CD14-positive monocyte (primary cell): ENCODE results near the gene SLC7A5. TPM values are rescaled to one million over a fixed set of nuclear protein-coding genes. Genes with fewer than 3 reads are reported as not detected.

Source experiments
- DNase-seq, 3 donors: peaks; one replicate each; pipeline ENCODE4 v3.0.0-alpha.2; 2011 to 2022
- H2AFZ ChIP-seq: 2 replicates; pipeline ENCODE4 v1.6.0; 2012; ENCODE audit warnings: mild to moderate bottlenecking, low read depth, low read length, inconsistent platforms; ENCODE audit not compliant: insufficient read depth, poor library complexity, severe bottlenecking
- H3K27ac ChIP-seq, 2 donors: 1 replicate in 1 of 2; 2 replicates in 1 of 2; pipeline ENCODE4 v1.5.1; 2012 to 2013; ENCODE audit warnings: low read length in 2 of 2, control low read depth in 1 of 2, inconsistent platforms in 1 of 2, low read depth in 1 of 2, mild to moderate bottlenecking in 1 of 2
- H3K27me3 ChIP-seq, 2 donors: one replicate each; pipeline versions ENCODE4 v1.6.0 to v1.6.1; 2011 to 2013; ENCODE audit warnings: low read length in 2 of 2; ENCODE audit not compliant: control insufficient read depth in 2 of 2, insufficient read depth in 2 of 2
- H3K36me3 ChIP-seq, 2 donors: replicated peaks in 1 of 2; 1 replicate in 1 of 2; 2 replicates in 1 of 2; pipeline versions ENCODE4 v1.5.1 to v1.6.1; 2012 to 2013; ENCODE audit warnings: low read length in 2 of 2, control low read depth in 1 of 2, inconsistent platforms in 1 of 2, mild to moderate bottlenecking in 1 of 2; ENCODE audit not compliant: insufficient read depth in 2 of 2, control insufficient read depth in 1 of 2
- H3K4me1 ChIP-seq, 2 donors: 1 replicate in 1 of 2; 2 replicates in 1 of 2; pipeline versions ENCODE4 v1.5.1 to v1.6.1; 2012 to 2013; ENCODE audit warnings: low read length in 2 of 2, control low read depth in 1 of 2, inconsistent platforms in 1 of 2, mild to moderate bottlenecking in 1 of 2, moderate library complexity in 1 of 2; ENCODE audit not compliant: insufficient read depth in 2 of 2, control insufficient read depth in 1 of 2
- H3K4me2 ChIP-seq: replicated peaks from 2 replicates; pipeline ENCODE3; 2012; ENCODE audit warnings: low read length, moderate library complexity, mild to moderate bottlenecking; ENCODE audit not compliant: poor library complexity, severe bottlenecking; ENCODE audit errors: extremely low read depth
- H3K4me3 ChIP-seq, 3 experiments: fragments of 200-600 bp in 1 of 3; sonication (generic) in 1 of 3; replicated peaks in 1 of 3; 1 replicate in 2 of 3; 2 replicates in 1 of 3; pipeline ENCODE4 v1.5.1; 2011 to 2013; ENCODE audit warnings: low read length in 3 of 3, mild to moderate bottlenecking in 3 of 3, control low read depth in 2 of 3, low read depth in 2 of 3, inconsistent platforms in 1 of 3, moderate library complexity in 1 of 3
- H3K79me2 ChIP-seq: 2 replicates; pipeline ENCODE4 v1.6.0; 2012; ENCODE audit warnings: mild to moderate bottlenecking, control low read depth, inconsistent platforms, low read length, moderate library complexity; ENCODE audit not compliant: insufficient read depth
- H3K9ac ChIP-seq: 2 replicates; pipeline ENCODE4 v1.6.0; 2017; ENCODE audit warnings: low read length, mild to moderate bottlenecking; ENCODE audit not compliant: insufficient read depth, poor library complexity, severe bottlenecking
- H3K9me3 ChIP-seq, 2 donors: replicated peaks in 1 of 2; 1 replicate in 1 of 2; 2 replicates in 1 of 2; pipeline versions ENCODE4 v1.5.1 to v1.6.1; 2012 to 2013; ENCODE audit warnings: low read length in 2 of 2, control low read depth in 1 of 2; ENCODE audit not compliant: control insufficient read depth in 1 of 2, insufficient read depth in 1 of 2
- H4K20me1 ChIP-seq: 2 replicates; pipeline ENCODE4 v1.6.0; 2012; ENCODE audit warnings: mild to moderate bottlenecking, low read length, control low read depth, moderate library complexity; ENCODE audit not compliant: insufficient read depth
- H3K27ac Mint-ChIP-seq, 7 donors: one replicate each; pipeline ENCODE4 v1.8.0; 2020; ENCODE audit warnings: mild to moderate bottlenecking in 7 of 7, mixed read lengths in 7 of 7, moderate library complexity in 6 of 7, inconsistent platforms in 2 of 7
- H3K27me3 Mint-ChIP-seq, 3 donors: one replicate each; pipeline ENCODE4 v1.8.0; 2021 to 2022; ENCODE audit warnings: low read depth in 3 of 3, mild to moderate bottlenecking in 3 of 3, mixed read lengths in 3 of 3, moderate library complexity in 3 of 3, inconsistent platforms in 1 of 3
- H3K36me3 Mint-ChIP-seq, 2 donors: one replicate each; pipeline ENCODE4 v1.8.0; 2020; ENCODE audit warnings: mixed read lengths in 2 of 2, inconsistent platforms in 1 of 2, mild to moderate bottlenecking in 1 of 2
- H3K4me1 Mint-ChIP-seq: one replicate; pipeline ENCODE4 v1.8.0; 2020; ENCODE audit warnings: mild to moderate bottlenecking, mixed read lengths
- H3K4me3 Mint-ChIP-seq, 2 donors: one replicate each; pipeline ENCODE4 v1.8.0; 2020; ENCODE audit warnings: mild to moderate bottlenecking in 2 of 2, mixed read lengths in 2 of 2, moderate library complexity in 1 of 2
- H3K9me3 Mint-ChIP-seq, 7 donors: one replicate each; pipeline ENCODE4 v1.8.0; 2020 to 2022; ENCODE audit warnings: mixed read lengths in 7 of 7, mild to moderate bottlenecking in 6 of 7, moderate library complexity in 6 of 7, inconsistent platforms in 2 of 7
- CTCF ChIP-seq: fragments of 200-600 bp; IDR thresholded peaks from one replicate; pipeline ENCODE4 v1.8.0; 2022; ENCODE audit warnings: antibody characterized with exemption, mild to moderate bottlenecking
- WGBS: methylation state at CpG from one replicate; pipeline ENCODE4 v1.1.5; 2013; ENCODE audit warnings: missing lambda C conversion rate; ENCODE audit not compliant: insufficient coverage; 5-methylcytosine and 5-hydroxymethylcytosine counted together
- intact Hi-C, 2 donors: fragments of 100-400 bp; cut with micrococcal nuclease; formaldehyde crosslinking; loops; one replicate each; pipeline versions ENCODE4 v1.15.0 to v1.15.1; 2023
- polyA plus RNA-seq, 3 donors: library from polyadenylated mRNA; depleted of rRNA in 1 of 3; unstranded in 2 of 3; stranded (reverse) in 1 of 3; fragments of 300-500 nt in 2 of 3; fragments of >200 nt in 1 of 3; fragmentation: Illumina TruSeq in 2 of 3; gene quantifications; 1 replicate in 2 of 3; 2 replicates in 1 of 3; pipeline ENCODE4 v1.2.3, GENCODE V29; 2012 to 2021

SLC7A5 gene
- polyA plus RNA-seq, 3 donors, result 0.40 to 5.8 (median 1.1) TPM

GRCh38 chr16:87809150-87809902, 60.0 kb downstream of the SLC7A5 start:
- Mint-ChIP-seq H3K27ac (no peak overlapping the region), H3K27me3 (peaks cover 0 to 6% (median 5%) of the 10 kb centered on the region in 3 donors), H3K9me3 (no peaks in the 10 kb centered on the region), H3K4me3 (peak overlapping the region in 1 of 2 donors; percentile 21), H3K4me1 (peaks cover 33% of the 10 kb centered on the region), H3K36me3 (peaks cover 0 to 2% of the 10 kb centered on the region in 2 donors)
- no peaks in the 10 kb centered on the region for H3K36me3 ChIP-seq
- 34% methylated on average over 15 of the region's 15 CpGs for WGBS
- H3K79me2 ChIP-seq, result no peaks in the 10 kb centered on the region
- DNase-seq, result no peak
- no peak overlapping the region for H3K27ac ChIP-seq
- H3K4me2 ChIP-seq, result no peak overlapping the region
- H3K27me3 ChIP-seq, result no peaks in the 10 kb centered on the region
- no peaks in the 10 kb centered on the region for H3K9me3 ChIP-seq
- no peak overlapping the region for H3K9ac ChIP-seq
- H4K20me1 ChIP-seq, result no peaks in the 10 kb centered on the region
- no peak for TF ChIP-seq CTCF
- peaks cover 27 to 34% of the 10 kb centered on the region in 2 donors for H3K4me1 ChIP-seq
- intact Hi-C loops, result no loop called here
- no peak overlapping the region for H3K4me3 ChIP-seq
- H2AFZ ChIP-seq, result peak overlapping the region; percentile 59

GRCh38 chr16:87808108-87808507, 61.2 kb downstream of the SLC7A5 start:
- H3K36me3 Mint-ChIP-seq, result peaks cover 0 to 2% of the 10 kb centered on the region in 2 donors
- H3K4me3 Mint-ChIP-seq, result no peak overlapping the region
- H3K9me3 Mint-ChIP-seq, result no peaks in the 10 kb centered on the region
- Histone ChIP-seq H3K9ac (no peak overlapping the region), H3K4me3 (no peak overlapping the region), H3K4me1 (peaks cover 27 to 34% of the 10 kb centered on the region in 2 donors), H3K4me2 (no peak overlapping the region), H3K27ac (no peak overlapping the region), H3K79me2 (no peaks in the 10 kb centered on the region), H3K27me3 (no peaks in the 10 kb centered on the region), H3K9me3 (no peaks in the 10 kb centered on the region), H3K36me3 (no peaks in the 10 kb centered on the region), H2AFZ (no peak overlapping the region), H4K20me1 (no peaks in the 10 kb centered on the region)
- H3K27me3 Mint-ChIP-seq, result peaks cover 0 to 6% (median 5%) of the 10 kb centered on the region in 3 donors
- WGBS, result 96% methylated on average over 3 of the region's 6 CpGs
- intact Hi-C loops, result no loop called here
- H3K27ac Mint-ChIP-seq, result no peak overlapping the region
- DNase-seq, result no peak
- H3K4me1 Mint-ChIP-seq, result peaks cover 36% of the 10 kb centered on the region
- no peak for TF ChIP-seq CTCF
